ENCODE data around the gene ASB15. TPM values are rescaled to one million over a fixed set of nuclear protein-coding genes. Genes with fewer than 3 reads are reported as not detected.

The ASB15 gene
- total and polyA plus RNA-seq, 7 donors = not detected

- Histone ChIP-seq H3K4me1 (peaks cover 0 to 17% (median 12%) of the 10 kb centered on the region in 4 donors), H3K36me3 (no peaks in the 10 kb centered on the region), H3K9me3 (no peaks in the 10 kb centered on the region), H3K4me3 (no peak overlapping the region), H3K27ac (no peak overlapping the region), H3K27me3 (no peaks in the 10 kb centered on the region)
- TF ChIP-seq POLR2A (IDR thresholded peaks at IDR 0.05) (no peak), POLR2AphosphoS5 (IDR thresholded peaks at IDR 0.05) (no peak), EP300 (IDR thresholded peaks at IDR 0.05) (no peak)
- TF ChIP-seq, protein P1, sequence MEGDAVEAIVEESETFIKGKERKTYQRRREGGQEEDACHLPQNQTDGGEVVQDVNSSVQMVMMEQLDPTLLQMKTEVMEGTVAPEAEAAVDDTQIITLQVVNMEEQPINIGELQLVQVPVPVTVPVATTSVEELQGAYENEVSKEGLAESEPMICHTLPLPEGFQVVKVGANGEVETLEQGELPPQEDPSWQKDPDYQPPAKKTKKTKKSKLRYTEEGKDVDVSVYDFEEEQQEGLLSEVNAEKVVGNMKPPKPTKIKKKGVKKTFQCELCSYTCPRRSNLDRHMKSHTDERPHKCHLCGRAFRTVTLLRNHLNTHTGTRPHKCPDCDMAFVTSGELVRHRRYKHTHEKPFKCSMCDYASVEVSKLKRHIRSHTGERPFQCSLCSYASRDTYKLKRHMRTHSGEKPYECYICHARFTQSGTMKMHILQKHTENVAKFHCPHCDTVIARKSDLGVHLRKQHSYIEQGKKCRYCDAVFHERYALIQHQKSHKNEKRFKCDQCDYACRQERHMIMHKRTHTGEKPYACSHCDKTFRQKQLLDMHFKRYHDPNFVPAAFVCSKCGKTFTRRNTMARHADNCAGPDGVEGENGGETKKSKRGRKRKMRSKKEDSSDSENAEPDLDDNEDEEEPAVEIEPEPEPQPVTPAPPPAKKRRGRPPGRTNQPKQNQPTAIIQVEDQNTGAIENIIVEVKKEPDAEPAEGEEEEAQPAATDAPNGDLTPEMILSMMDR (IDR thresholded peaks at IDR 0.05) = no peak
- intact Hi-C loops (cut with DNase I) = no loop called here
- DNase-seq = no peak
Measured at GRCh38 chr7:123640583-123640982, 39.0 kb downstream of the ASB15 start.

DNA sequence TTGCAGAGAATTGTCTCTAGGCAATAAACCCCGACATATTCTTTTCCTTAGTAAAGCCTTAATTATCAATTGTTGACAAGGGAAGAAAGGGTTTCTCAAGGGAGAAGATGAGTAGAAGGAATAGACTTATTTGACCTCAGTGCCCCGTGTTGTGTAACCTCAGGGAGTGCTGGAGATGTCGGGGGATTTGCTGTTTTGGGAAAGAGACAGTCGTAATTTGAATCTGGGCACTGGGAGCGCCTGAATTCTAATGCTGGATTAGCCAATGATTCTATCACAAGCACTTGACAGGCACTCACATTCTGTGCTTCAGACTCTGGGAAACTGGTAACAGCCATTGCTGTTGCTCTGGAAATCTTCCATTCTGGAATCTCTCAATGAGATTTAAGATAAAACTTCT, 40.3 kb downstream of the ASB15 start:
- Histone ChIP-seq H3K27me3 (no peaks in the 10 kb centered on the region), H3K4me3 (no peak overlapping the region), H3K4me1 (peaks cover 0 to 17% (median 12%) of the 10 kb centered on the region in 4 donors), H3K9me3 (no peaks in the 10 kb centered on the region), H3K27ac (no peak overlapping the region), H3K36me3 (no peaks in the 10 kb centered on the region)
- WGBS, 2 donors = 91 to 92% methylated on average over 5 of the region's 5 CpGs
- no peak for DNase-seq
- TF ChIP-seq EP300 (IDR thresholded peaks at IDR 0.05) (no peak), POLR2A (IDR thresholded peaks at IDR 0.05) (no peak), POLR2AphosphoS5 (IDR thresholded peaks at IDR 0.05) (no peak)
- TF ChIP-seq, protein P1 (IDR thresholded peaks at IDR 0.05) = no peak
- intact Hi-C loops (cut with DNase I) = no loop called here

DNA sequence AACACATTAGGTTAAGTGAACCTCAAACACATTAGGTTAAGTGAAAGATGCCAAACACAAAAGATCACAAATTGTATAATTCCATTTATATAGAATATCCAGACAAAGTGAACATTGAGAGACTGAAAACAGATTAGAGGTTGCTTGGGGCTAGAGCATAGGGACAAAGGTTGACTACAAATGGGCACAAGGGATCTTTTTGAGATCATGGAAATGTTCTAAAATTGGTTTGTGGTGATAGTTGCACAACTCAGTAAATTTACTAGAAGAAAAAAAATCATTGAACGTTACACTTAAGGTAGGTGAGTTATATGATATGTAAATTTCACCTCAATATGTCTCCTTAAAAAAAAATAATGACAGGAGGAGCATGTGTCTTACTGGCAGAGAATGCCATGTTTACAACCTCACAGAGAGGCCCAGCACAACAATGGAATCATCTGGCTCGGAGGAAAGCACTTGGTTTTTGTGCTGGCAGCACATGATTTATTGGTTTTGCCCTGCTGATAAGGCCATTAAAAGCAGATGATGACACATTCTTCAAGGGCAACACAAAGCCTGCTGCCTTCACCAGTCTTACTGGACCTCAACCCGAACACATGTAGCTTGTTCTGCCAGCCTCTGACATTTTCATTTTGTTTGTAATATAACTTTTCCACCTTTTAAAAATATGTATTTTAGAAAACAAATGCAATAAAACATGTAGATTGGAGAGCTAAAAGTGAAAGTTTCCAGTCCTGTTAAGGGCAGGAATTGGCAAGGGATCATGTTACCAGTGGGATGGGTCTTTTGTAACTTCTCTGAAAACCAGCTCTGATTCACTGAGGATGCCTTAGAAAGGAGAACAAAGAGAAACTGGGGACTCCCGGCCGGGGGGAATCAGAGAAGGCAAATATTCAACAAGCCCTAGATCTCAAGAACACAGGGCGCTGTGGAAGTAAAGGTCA, 42.1 kb downstream of the ASB15 start:
- intact Hi-C loops (cut with DNase I) = no loop called here
- H3K4me3 ChIP-seq = peak overlapping the region in 3 of 4 donors; percentile 5 to 13 (median 9)
- no peak for DNase-seq
- no peaks in the 10 kb centered on the region for H3K9me3 ChIP-seq
- 32 to 35% methylated on average over 6 of the region's 6 CpGs for WGBS, 2 donors
- peak overlapping the region in 3 of 4 donors; percentile 16 to 61 (median 22) for H3K27ac ChIP-seq
- no peaks in the 10 kb centered on the region for H3K27me3 ChIP-seq
- peaks cover 0 to 17% (median 12%) of the 10 kb centered on the region in 4 donors for H3K4me1 ChIP-seq
- H3K36me3 ChIP-seq = no peaks in the 10 kb centered on the region
- TF ChIP-seq EP300 (IDR thresholded peaks at IDR 0.05) (no peak), POLR2AphosphoS5 (IDR thresholded peaks at IDR 0.05) (peak in 1 of 4 donors; percentile 20)

DNA sequence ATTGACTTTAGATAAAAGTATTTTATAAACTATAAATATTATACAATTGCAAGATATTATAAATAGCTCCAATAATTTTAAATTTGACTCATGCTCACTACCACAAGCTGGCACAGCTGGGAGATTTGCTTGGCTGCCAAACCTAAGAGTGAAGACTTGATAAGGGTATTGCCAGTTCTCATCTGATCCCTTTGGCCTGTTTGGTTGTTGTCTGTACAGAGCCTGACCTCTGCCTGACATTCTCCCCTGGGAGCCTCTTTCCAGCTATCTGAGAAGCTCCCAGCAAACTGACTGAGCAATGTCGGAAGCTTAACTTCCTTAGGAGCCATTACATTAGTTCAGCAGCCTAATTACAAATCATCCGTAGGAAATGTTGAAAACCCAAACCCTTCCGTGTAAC, 43.9 kb downstream of the ASB15 start:
- no peak for DNase-seq
- H3K9me3 ChIP-seq = no peaks in the 10 kb centered on the region
- H3K4me3 ChIP-seq = no peak overlapping the region
- no peak overlapping the region for H3K27ac ChIP-seq
- H3K4me1 ChIP-seq = peaks cover 0 to 17% (median 12%) of the 10 kb centered on the region in 4 donors
- TF ChIP-seq POLR2A (IDR thresholded peaks at IDR 0.05) = no peak
- TF ChIP-seq POLR2AphosphoS5 (IDR thresholded peaks at IDR 0.05) = no peak
- no peak for TF ChIP-seq EP300 (IDR thresholded peaks at IDR 0.05)
- TF ChIP-seq, protein P1 (IDR thresholded peaks at IDR 0.05) = no peak
- intact Hi-C loops (cut with DNase I) = no loop called here
- 72 to 87% methylated on average over 3 of the region's 3 CpGs for WGBS, 2 donors
- no peaks in the 10 kb centered on the region for H3K27me3 ChIP-seq
- H3K36me3 ChIP-seq = no peaks in the 10 kb centered on the region

DNA sequence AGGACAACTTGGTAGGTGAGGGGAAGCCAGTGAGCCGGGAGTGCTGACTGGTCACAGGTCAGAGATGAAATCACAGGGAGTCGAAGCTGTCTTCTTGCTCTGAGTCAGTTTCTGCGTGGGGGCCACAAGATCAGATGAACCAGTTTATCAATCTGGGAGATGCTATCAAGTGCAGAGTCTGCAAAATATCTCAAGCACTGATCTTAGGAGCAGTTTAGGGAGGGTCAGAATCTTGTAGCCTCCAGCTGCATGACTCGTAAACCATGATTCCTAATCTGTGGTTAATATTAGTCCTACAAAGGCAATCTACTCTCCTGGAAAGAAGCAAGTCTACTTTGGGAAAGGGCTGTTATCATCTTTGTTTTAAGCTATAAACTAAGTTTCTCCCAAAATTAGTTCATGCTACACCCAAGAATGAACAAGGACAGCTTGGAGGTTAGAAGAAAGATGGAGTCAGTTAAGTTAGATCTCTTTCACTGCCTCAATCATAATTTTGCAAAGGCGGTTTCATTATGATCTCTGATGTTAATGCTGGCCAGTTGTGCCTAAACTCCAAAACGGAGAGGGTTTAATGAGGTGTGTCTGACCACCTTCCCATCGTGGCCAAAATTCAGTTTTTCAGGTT, 45.6 kb downstream of the ASB15 start:
- WGBS, 2 donors = 86 to 88% methylated on average over 7 of the region's 7 CpGs
- H3K9me3 ChIP-seq = no peaks in the 10 kb centered on the region
- peaks cover 0 to 17% (median 12%) of the 10 kb centered on the region in 4 donors for H3K4me1 ChIP-seq
- H3K36me3 ChIP-seq = no peaks in the 10 kb centered on the region
- TF ChIP-seq POLR2AphosphoS5 (IDR thresholded peaks at IDR 0.05) = no peak
- TF ChIP-seq, protein P1 (IDR thresholded peaks at IDR 0.05) = no peak
- TF ChIP-seq EP300 (IDR thresholded peaks at IDR 0.05) = no peak
- no peak for TF ChIP-seq POLR2A (IDR thresholded peaks at IDR 0.05)
- H3K27ac ChIP-seq = no peak overlapping the region
- intact Hi-C loops (cut with DNase I) = no loop called here
- no peaks in the 10 kb centered on the region for H3K27me3 ChIP-seq
- DNase-seq = no peak
- H3K4me3 ChIP-seq = no peak overlapping the region

Data from sigmoid colon (tissue), 7 donors.